Heart left ventricle (tissue), 16 donors: ENCODE data around the gene PRAMEF13. TPM values are rescaled to one million over a fixed set of nuclear protein-coding genes. Genes with fewer than 3 reads are reported as not detected.
"Not testable (repeated sequence)": the region's sequence is repeated elsewhere in the genome, so short reads cannot be mapped to it uniquely, and the experiment has no call there.

Experiments
- ATAC-seq, 4 donors: fragments of 200-7000 bp; cut with Tn5 transposase; one replicate each; pipeline ENCODE4 v1.9.1; 2020 to 2022; ENCODE audit warnings: moderate library complexity in 4 of 4, mild to moderate bottlenecking in 3 of 4, moderate number of reproducible peaks in 1 of 4
- DNase-seq, 5 donors: peaks; one replicate each; pipeline ENCODE4 v3.0.0-alpha.2; 2020
- H3K27ac ChIP-seq, 12 donors: fragments of 200-600 bp; sonication (generic) in 4 of 12; one replicate each; pipeline versions ENCODE4 v1.5.0 to v1.8.0; 2016 to 2022; ENCODE audit warnings: mild to moderate bottlenecking in 2 of 12
- H3K27me3 ChIP-seq, 9 donors: fragments of 200-600 bp; sonication (generic) in 2 of 9; one replicate each; pipeline versions ENCODE4 v1.5.1 to v1.8.0; 2016 to 2022; ENCODE audit warnings: mild to moderate bottlenecking in 3 of 9
- H3K36me3 ChIP-seq, 9 donors: fragments of 200-600 bp; sonication (generic) in 2 of 9; one replicate each; pipeline versions ENCODE4 v1.5.0 to v1.8.0; 2018 to 2022; ENCODE audit warnings: mild to moderate bottlenecking in 2 of 9
- H3K4me1 ChIP-seq, 12 donors: fragments of 200-600 bp; sonication (generic) in 4 of 12; one replicate each; pipeline versions ENCODE4 v1.5.0 to v1.8.0; 2016 to 2022; ENCODE audit warnings: mild to moderate bottlenecking in 3 of 12
- H3K4me3 ChIP-seq, 12 donors: fragments of 200-600 bp; sonication (generic) in 4 of 12; one replicate each; pipeline versions ENCODE4 v1.5.0 to v1.8.0; 2017 to 2022; ENCODE audit warnings: mild to moderate bottlenecking in 9 of 12, moderate library complexity in 4 of 12
- H3K9me3 ChIP-seq, 12 donors: fragments of 200-600 bp; sonication (generic) in 4 of 12; one replicate each; pipeline versions ENCODE4 v1.5.0 to v1.8.0; 2016 to 2022; ENCODE audit warnings: mild to moderate bottlenecking in 1 of 12
- WGBS, 4 donors: extraction: QIAGEN DNeasy Blood & Tissue Kit in 2 of 4; methylation state at CpG; one replicate each; pipeline versions ENCODE4 v1.1.5 to v1.1.7; 2013 to 2018; 5-methylcytosine and 5-hydroxymethylcytosine counted together
- intact Hi-C, 10 donors: fragments of 100-400 bp; cut with DNase I; formaldehyde crosslinking; loops; one replicate each; pipeline versions ENCODE4 v1.11.1 to v1.14.2; 2022
- polyA plus RNA-seq, 2 donors: library from polyadenylated mRNA; stranded (reverse); fragments of 200-250 nt; gene quantifications; one replicate each; pipeline ENCODE4 v1.2.3, GENCODE V29; 2013
- total RNA-seq, 9 donors: library from RNA; depleted of rRNA in 2 of 9; stranded (reverse); fragments of >200 nt in 2 of 9; fragmentation: NEBNext Ultra II Directional in 3 of 9; extraction: Animal tissue kit (Norgen Biotek cat#: 25700) in 3 of 9; gene quantifications; one replicate each; pipeline versions ENCODE4 v1.1.0 to v1.2.4, GENCODE V29; 2016 to 2023
- donor health status: ischemic (EF 13 %, LVEDD 7.1; RV severe dilation, severe dysfunction).
- donor health status: healthy with polysubstance abuse.
- donor health status: DM: no; HTN: yes; CAD: no.
- donor health status: DM: no; HTN: no; CAD: no.
- donor health status: ischemic (EF 25% LVEDD 6.9; RV normal size, moderate dysfunction).
- donor health status: ischemic (EF 25% LVEDD 5.7; RV mildly dilated, moderate dysfunction).
- donor health status: healthy.
- donor health status: DM: yes; HTN: yes; CAD: no.
- donor health status: ischemic (EF 35%, LVEDD 5.7; RV mildly dilated, moderate dysfunction).
- donor health status: nonischemic (EF 11% LVEDD 7.7; RV severe dilation, severe dysfunction).
- donor health status: DM: yes; HTN: yes; CAD: no.
- donor health status: PGD.
- donor health status: ischemic (EF 29% LVEDD 5.4; RV normal size, mild dysfunction).
- donor health status: nonischemic (EF 23%, LVEDD 6.1; RV moderate dilation, normal function).

The PRAMEF13 gene
- total and polyA plus RNA-seq, 11 donors: not detected

- H3K36me3 ChIP-seq, H3K4me1 ChIP-seq, H3K4me3 ChIP-seq, H3K27ac ChIP-seq, DNase-seq, intact Hi-C loops, ATAC-seq, H3K27me3 ChIP-seq, H3K9me3 ChIP-seq: not testable (repeated sequence)
- WGBS, 4 donors: no CpG with 5 or more reads among the region's 7 CpGs
These were observed 15.4 kb upstream of the PRAMEF13 start for GRCh38 chr1:13216619-13217018.

GRCh38 chr1:13208712-13209111, 7.5 kb upstream of the PRAMEF13 start:
- DNase-seq, H3K4me1 ChIP-seq, H3K27me3 ChIP-seq, intact Hi-C loops, H3K9me3 ChIP-seq, H3K36me3 ChIP-seq, H3K4me3 ChIP-seq, H3K27ac ChIP-seq, ATAC-seq: not testable (repeated sequence)
- no CpG with 5 or more reads among the region's 9 CpGs for WGBS, 4 donors

- intact Hi-C loops: not testable (repeated sequence)
These were observed 29.7 kb downstream of the PRAMEF13 start, which contains the start of gene PRAMEF9 for GRCh38 chr1:13171548-13171947. Gene PRAMEF9, plus strand, starts transcription at chr1:13171848. Its CDS starts 3,433 bp downstream, at chr1:13175281.

GRCh38 chr1:13165531-13165930, 35.7 kb downstream of the PRAMEF13 start, which contains the start of gene HNRNPCL4:
Gene HNRNPCL4, minus strand, starts transcription at chr1:13165631. Its CDS starts 164 bp downstream, at chr1:13165467.
- H3K27ac ChIP-seq, H3K27me3 ChIP-seq, DNase-seq, H3K36me3 ChIP-seq, ATAC-seq, H3K9me3 ChIP-seq, H3K4me3 ChIP-seq, intact Hi-C loops, H3K4me1 ChIP-seq: not testable (repeated sequence)
- WGBS, 4 donors: no CpG with 5 or more reads among the region's 8 CpGs

More at GRCh38 chr1:13171548-13171947, 29.7 kb downstream of the PRAMEF13 start, which contains the start of gene PRAMEF9:
- H3K27ac ChIP-seq, H3K36me3 ChIP-seq, H3K9me3 ChIP-seq, ATAC-seq, DNase-seq, H3K27me3 ChIP-seq, H3K4me1 ChIP-seq, H3K4me3 ChIP-seq: not testable (repeated sequence)
- whole genome bisulfite sequencing, 4 donors: 60 to 92% (median 72%) methylated on average over 1 to 2 of the region's 2 CpGs

- intact Hi-C loops, H3K27ac ChIP-seq, ATAC-seq, H3K36me3 ChIP-seq, H3K27me3 ChIP-seq, DNase-seq, H3K4me3 ChIP-seq, H3K9me3 ChIP-seq, H3K4me1 ChIP-seq: not testable (repeated sequence)
- 60 to 74% methylated on average over 1 of the region's 5 CpGs; no CpG with 5 or more reads in 2 of the 4 donors for whole genome bisulfite sequencing, 4 donors
These were observed 45.3 kb downstream of the PRAMEF13 start, which contains the start of gene PRAMEF26 for GRCh38 chr1:13155909-13156308. Gene PRAMEF26, minus strand, starts transcription at chr1:13156009. Its CDS starts 2,914 bp downstream, at chr1:13153095.

Other genes with a start within 250 kb of the PRAMEF13 start
- gene PRAMEF27, start 144.8 kb downstream of the PRAMEF13 start, total RNA-seq: not detected
- not detected for gene PRAMEF27, start 144.8 kb downstream of the PRAMEF13 start, polyA plus RNA-seq
- gene HNRNPCL3, start 140.6 kb downstream of the PRAMEF13 start, total RNA-seq: not detected
- not detected for gene HNRNPCL3, start 140.6 kb downstream of the PRAMEF13 start, polyA plus RNA-seq
- not detected for gene PRAMEF25, start 130.6 kb downstream of the PRAMEF13 start, total RNA-seq
- gene PRAMEF25, start 130.6 kb downstream of the PRAMEF13 start, polyA plus RNA-seq: not detected
- gene HNRNPCL2, start 84.6 kb downstream of the PRAMEF13 start, total RNA-seq: not detected
- not detected for gene HNRNPCL2, start 84.6 kb downstream of the PRAMEF13 start, polyA plus RNA-seq
- gene PRAMEF26, start 45.4 kb downstream of the PRAMEF13 start, total RNA-seq: not detected
- not detected for gene PRAMEF26, start 45.4 kb downstream of the PRAMEF13 start, polyA plus RNA-seq
- not detected for gene HNRNPCL4, start 35.8 kb downstream of the PRAMEF13 start, total RNA-seq
- not detected for gene HNRNPCL4, start 35.8 kb downstream of the PRAMEF13 start, polyA plus RNA-seq
- not detected for gene PRAMEF9, start 29.6 kb downstream of the PRAMEF13 start, total RNA-seq
- gene PRAMEF9, start 29.6 kb downstream of the PRAMEF13 start, polyA plus RNA-seq: not detected
- gene PRAMEF18, start 24.7 kb upstream of the PRAMEF13 start, total RNA-seq: not detected
- gene PRAMEF18, start 24.7 kb upstream of the PRAMEF13 start, polyA plus RNA-seq: not detected
- not detected for gene PRAMEF5, start 52.8 kb upstream of the PRAMEF13 start, total RNA-seq
- gene PRAMEF5, start 52.8 kb upstream of the PRAMEF13 start, polyA plus RNA-seq: not detected
- not detected for gene PRAMEF8, start 83.7 kb upstream of the PRAMEF13 start, total RNA-seq
- not detected for gene PRAMEF8, start 83.7 kb upstream of the PRAMEF13 start, polyA plus RNA-seq
- not detected for gene PRAMEF33, start 102.1 kb upstream of the PRAMEF13 start, total RNA-seq
- not detected for gene PRAMEF33, start 102.1 kb upstream of the PRAMEF13 start, polyA plus RNA-seq
- not detected for gene PRAMEF15, start 114.2 kb upstream of the PRAMEF13 start, total RNA-seq
- gene PRAMEF15, start 114.2 kb upstream of the PRAMEF13 start, polyA plus RNA-seq: not detected
- not detected for gene PRAMEF14, start 145.7 kb upstream of the PRAMEF13 start, total RNA-seq
- not detected for gene PRAMEF14, start 145.7 kb upstream of the PRAMEF13 start, polyA plus RNA-seq
- gene PRAMEF19, start 170.5 kb upstream of the PRAMEF13 start, total RNA-seq: not detected
- not detected for gene PRAMEF19, start 170.5 kb upstream of the PRAMEF13 start, polyA plus RNA-seq
- gene PRAMEF17, start 188.2 kb upstream of the PRAMEF13 start, total RNA-seq: not detected
- gene PRAMEF17, start 188.2 kb upstream of the PRAMEF13 start, polyA plus RNA-seq: not detected
- not detected for gene PRAMEF20, start 209.0 kb upstream of the PRAMEF13 start, total RNA-seq
- not detected for gene PRAMEF20, start 209.0 kb upstream of the PRAMEF13 start, polyA plus RNA-seq